SK-N-MC (cell line): ENCODE measurements around the gene ENHO.

Experiments
- DNase-seq: peaks from one replicate; pipeline ENCODE4 v3.0.0-alpha.2; 2011; ENCODE audit warnings: low read depth, low spot score
- H3K27ac ChIP-seq: fragments of 200-600 bp; sonication (generic); 2 replicates; pipeline ENCODE4 v1.5.1; 2016; ENCODE audit warnings: mixed run types
- H3K36me3 ChIP-seq: fragments of 200-600 bp; sonication (generic); 2 replicates; pipeline ENCODE4 v1.6.1; 2017; ENCODE audit warnings: antibody characterized with exemption, low read length, mixed read lengths; ENCODE audit not compliant: insufficient read depth
- H3K4me3 ChIP-seq: fragments of 200-600 bp; sonication (generic); 2 replicates; pipeline ENCODE4 v1.5.1; 2016
- H3K9ac ChIP-seq: fragments of 200-600 bp; sonication (generic); 2 replicates; pipeline ENCODE4 v1.8.0; 2017; ENCODE audit warnings: mixed run types, mixed read lengths; ENCODE audit not compliant: insufficient read length
- H3K9me3 ChIP-seq: fragments of 200-600 bp; sonication (generic); 2 replicates; pipeline ENCODE4 v1.6.1; 2017; ENCODE audit warnings: low read depth, mild to moderate bottlenecking, antibody characterized with exemption, low read length, moderate library complexity, mixed read lengths
- EZH2 ChIP-seq: fragments of 200-600 bp; sonication (generic); IDR thresholded peaks from one replicate; pipeline ENCODE4 v1.6.1; 2017; ENCODE audit warnings: antibody characterized with exemption
- FOXP2 ChIP-seq: optimal IDR thresholded peaks from 2 replicates; pipeline ENCODE3; 2011; ENCODE audit warnings: mild to moderate bottlenecking, moderate library complexity; ENCODE audit not compliant: insufficient read depth; ENCODE audit errors: extremely low read length, control extremely low read depth
- POLR2AphosphoS5 ChIP-seq: IDR thresholded peaks from 2 replicates; pipeline ENCODE4 v1.6.1; 2012; ENCODE audit warnings: mild to moderate bottlenecking, low read depth, low read length, borderline replicate concordance

ENHO gene

DNA sequence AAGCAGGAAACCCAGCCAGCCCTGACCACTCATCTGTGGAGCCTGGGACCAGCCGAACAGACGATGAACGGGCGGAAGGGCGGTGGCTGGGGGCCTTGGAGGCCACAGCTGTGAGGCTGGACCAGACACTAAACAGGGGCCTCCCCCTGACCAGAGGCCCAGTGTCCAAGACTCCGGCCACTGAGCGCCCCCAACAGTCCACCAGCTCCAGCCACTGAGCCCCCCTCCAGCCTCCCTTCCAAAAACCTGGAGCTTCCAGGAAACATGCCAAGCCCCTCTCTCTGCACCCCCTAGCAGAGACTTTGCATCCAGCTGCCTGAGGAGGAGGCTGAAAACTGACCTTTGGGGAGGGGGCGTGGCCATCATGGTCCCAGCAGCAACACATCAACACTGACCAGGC lies 43.5 kb upstream of the ENHO start:
- Histone ChIP-seq H3K27ac (no peak overlapping the region), H3K4me3 (no peak overlapping the region), H3K9ac (no peak overlapping the region), H3K36me3 (no peaks in the 10 kb centered on the region), H3K9me3 (no peaks in the 10 kb centered on the region)
- no peak for DNase-seq
- TF ChIP-seq FOXP2: no peak
- TF ChIP-seq EZH2: no peak
- TF ChIP-seq POLR2AphosphoS5: no peak

DNA sequence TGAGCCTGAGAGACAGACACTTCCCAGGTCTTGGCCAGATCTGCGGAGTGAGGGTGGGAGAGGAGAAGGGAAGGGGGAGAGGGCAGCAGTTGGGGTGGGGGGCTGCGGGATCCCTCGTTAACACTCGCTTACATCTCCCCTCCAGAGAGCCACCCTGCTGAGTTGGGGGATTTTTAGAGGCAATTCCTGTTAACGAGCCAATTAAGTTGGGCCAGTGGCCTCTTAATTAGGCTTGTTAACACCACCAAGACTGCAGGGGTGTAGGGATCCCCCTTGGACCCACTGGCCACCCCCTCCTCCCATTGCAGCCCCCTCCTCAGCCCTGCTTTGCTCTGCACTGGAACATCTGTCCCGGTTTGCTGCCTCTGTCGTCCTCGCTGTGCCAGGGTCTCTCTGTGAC lies 43.1 kb upstream of the ENHO start:
- Histone ChIP-seq H3K9me3 (no peaks in the 10 kb centered on the region), H3K4me3 (no peak overlapping the region), H3K27ac (no peak overlapping the region), H3K9ac (no peak overlapping the region), H3K36me3 (no peaks in the 10 kb centered on the region)
- no peak for TF ChIP-seq EZH2
- TF ChIP-seq POLR2AphosphoS5: no peak
- no peak for TF ChIP-seq FOXP2
- no peak for DNase-seq

DNA sequence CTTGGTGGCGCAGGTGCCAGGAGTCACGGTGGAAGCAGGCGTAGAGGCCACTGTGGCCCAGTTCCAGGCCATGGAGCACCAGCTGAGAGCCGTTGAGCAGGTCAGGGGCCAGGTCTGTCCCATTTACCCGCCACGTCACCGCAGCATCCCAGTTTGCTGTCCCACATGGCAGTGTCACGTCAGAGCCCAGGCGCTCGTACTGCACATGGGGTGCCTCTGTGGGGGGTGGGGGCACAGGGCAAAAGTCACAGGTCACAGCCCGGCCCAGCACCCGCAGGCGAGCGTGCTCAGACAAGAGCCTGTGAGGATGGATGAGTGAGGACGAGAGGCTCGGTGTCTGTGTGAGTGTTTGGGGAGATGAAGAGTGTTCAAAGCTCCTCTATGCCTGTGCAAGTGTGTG lies 41.8 kb upstream of the ENHO start:
- Histone ChIP-seq H3K4me3 (no peak overlapping the region), H3K36me3 (no peaks in the 10 kb centered on the region), H3K9me3 (no peaks in the 10 kb centered on the region), H3K27ac (no peak overlapping the region), H3K9ac (no peak overlapping the region)
- TF ChIP-seq POLR2AphosphoS5: no peak
- TF ChIP-seq FOXP2: no peak
- TF ChIP-seq EZH2: no peak
- DNase-seq: no peak

DNA sequence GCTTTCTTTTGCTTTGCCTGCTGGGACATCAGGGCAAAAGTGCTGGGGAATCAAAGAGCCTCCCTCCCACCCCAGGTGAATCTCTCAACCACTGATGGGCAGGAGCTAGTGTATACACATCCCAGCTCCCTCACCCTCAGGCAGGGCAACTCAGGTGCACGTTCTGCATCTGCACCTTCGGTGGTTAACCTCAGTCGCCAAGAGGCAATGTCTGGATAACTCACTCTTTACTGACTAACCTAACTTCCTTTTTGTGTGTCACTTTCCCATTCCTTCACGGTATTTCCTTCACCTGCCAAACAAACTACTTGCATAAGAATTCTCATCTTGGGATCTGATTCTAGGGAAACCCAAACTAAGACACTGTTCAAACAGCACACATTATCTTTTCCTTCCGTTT lies 40.5 kb upstream of the ENHO start:
- no peaks in the 10 kb centered on the region for H3K36me3 ChIP-seq
- no peaks in the 10 kb centered on the region for H3K9me3 ChIP-seq
- H3K27ac ChIP-seq: no peak overlapping the region
- no peak for DNase-seq
- TF ChIP-seq EZH2: no peak
- TF ChIP-seq FOXP2: no peak
- TF ChIP-seq POLR2AphosphoS5: no peak
- H3K4me3 ChIP-seq: no peak overlapping the region
- no peak overlapping the region for H3K9ac ChIP-seq

DNA sequence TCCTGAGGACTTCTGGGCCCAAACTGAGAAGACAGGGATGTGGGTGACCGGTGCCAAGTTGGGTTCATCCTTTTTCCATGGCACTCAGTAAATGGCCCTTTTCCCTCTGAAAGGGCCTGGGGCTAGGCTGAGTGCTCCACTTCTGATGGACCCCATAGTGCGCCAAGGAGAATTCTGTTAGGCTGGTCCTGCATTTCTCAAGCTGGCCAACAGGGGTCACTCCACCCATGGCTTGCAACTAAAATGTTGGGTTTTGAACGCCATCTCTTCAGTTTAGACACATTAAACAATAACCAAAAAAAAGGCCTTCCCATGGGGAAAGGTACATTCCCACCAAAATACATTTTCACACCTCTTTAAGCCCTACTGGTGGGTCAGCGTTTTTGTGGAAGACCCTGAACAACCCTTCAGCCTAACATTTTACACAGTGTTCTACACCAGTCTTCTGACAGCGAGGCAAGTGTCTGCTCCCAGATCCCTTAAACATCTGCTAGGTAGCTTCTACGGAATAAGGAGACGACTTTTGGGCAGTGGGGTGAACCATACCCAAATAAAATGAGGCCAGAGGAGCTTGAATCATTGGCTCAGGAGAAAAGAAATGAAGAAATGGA lies 39.5 kb upstream of the ENHO start:
- Histone ChIP-seq H3K9ac (no peak overlapping the region), H3K9me3 (no peaks in the 10 kb centered on the region), H3K36me3 (no peaks in the 10 kb centered on the region), H3K27ac (no peak overlapping the region), H3K4me3 (no peak overlapping the region)
- no peak for DNase-seq
- TF ChIP-seq EZH2 (no peak), FOXP2 (no peak), POLR2AphosphoS5 (no peak)

DNA sequence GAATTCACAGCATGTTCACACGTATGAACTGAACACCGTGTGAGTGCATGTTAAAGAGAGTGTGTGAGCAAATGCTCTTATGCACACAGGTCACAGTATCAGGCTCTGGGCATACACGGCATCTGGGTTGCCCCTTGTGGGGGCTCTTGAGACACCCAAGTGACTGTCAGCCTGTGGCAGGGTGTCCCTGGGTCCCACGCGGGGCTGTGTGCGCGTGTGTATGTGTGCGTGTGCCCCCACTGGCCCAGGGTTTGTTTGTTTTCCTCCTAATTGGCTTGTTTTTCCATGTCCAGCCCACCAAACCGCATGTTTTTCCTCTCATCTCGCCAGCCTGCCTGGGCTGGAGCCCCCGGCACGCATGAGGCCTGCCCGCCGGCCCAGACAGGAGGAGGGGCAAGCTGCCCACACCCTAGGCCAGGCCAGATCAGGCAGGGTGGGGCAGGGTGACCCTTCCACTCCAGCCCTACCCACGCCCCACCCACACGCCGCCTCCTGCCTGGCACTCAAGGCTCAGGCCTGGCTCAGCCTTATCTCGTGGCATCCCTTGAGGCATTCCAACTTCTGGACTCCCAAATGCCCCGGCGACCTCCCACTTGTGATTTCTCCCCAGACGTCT lies 37.9 kb upstream of the ENHO start:
- no peak for DNase-seq
- no peak overlapping the region for H3K27ac ChIP-seq
- H3K9ac ChIP-seq: no peak overlapping the region
- H3K9me3 ChIP-seq: no peaks in the 10 kb centered on the region
- H3K4me3 ChIP-seq: no peak overlapping the region
- TF ChIP-seq POLR2AphosphoS5: no peak
- no peak for TF ChIP-seq EZH2
- TF ChIP-seq FOXP2: no peak
- H3K36me3 ChIP-seq: no peaks in the 10 kb centered on the region

DNA sequence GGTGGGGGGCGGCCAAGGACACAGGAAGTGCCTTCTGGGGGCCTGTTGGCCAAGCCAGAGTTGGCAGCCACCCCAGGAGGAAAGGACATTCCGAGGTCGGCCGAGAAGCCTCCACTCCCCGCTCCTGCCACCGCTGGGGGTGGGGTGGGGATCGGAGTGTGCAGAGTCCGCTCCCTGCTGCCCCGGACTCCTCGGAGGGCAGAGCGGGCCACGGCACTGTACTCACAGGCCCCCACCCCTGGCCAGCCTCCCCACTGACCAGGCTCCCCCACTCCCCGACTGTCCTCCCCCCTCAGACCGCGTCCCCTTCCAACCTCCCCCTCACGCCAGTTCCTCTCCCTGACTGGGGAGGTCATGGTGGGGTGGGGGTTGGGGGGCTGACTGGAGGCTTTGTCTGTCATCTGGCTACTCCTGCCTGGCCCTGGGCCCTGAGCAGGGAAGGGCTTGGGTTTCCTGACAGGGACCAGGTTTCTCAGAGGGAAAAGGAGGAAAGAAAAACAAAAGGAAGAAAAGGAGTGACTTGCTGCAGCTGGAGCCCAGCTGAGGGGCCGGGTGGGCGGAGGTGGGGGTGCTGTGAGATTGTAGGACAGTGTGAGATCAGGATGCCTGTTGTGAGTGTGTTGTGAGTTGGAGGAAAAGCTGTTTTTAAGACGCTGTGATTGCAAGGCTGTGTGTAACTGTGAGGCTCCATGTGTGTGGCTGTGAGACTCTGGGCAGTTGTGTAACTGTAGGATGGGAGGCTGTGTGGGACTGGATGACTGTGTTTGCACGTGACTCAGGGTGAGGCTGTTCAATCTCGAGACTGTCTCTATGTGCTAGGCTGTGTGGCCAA lies 37.0 kb upstream of the ENHO start:
- Histone ChIP-seq H3K36me3 (no peaks in the 10 kb centered on the region), H3K4me3 (no peak overlapping the region), H3K9ac (no peak overlapping the region), H3K27ac (no peak overlapping the region), H3K9me3 (no peaks in the 10 kb centered on the region)
- no peak for DNase-seq
- TF ChIP-seq POLR2AphosphoS5 (no peak), EZH2 (no peak), FOXP2 (no peak)

DNA sequence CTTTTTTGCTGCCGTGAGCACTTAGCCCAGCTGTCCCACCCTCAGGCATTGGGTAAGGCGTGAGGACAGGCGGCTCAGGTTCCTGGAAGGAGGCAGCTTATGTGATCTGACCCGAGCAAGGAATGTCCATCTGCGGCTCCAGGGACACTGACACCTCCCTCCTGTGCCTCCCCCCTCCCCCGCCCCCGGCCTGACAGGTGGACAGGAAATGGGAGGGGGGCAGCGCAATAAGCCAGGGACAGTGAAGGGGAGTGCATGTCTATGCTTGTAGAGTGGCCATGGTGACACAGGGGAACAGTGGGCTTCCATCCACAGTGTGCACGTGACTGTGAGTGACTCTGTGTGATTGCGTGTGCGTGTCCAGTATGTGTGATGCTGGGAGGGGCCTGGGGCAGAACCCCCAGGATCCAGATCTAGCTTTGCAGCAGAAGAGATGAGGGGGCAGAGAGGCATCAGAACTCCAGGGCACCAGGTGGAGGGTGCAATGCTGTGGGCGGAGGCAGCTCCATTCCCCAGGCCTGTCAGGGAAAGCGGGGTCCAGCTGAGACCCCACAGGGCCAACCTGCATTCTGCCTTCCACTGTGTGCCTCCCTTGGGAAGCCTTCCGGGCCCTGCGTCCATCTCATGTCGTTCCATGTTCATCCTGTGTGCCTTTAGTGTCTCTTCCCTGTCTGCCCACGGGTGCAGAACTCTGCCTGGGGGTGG lies 36.3 kb upstream of the ENHO start:
- no peak overlapping the region for H3K27ac ChIP-seq
- no peaks in the 10 kb centered on the region for H3K36me3 ChIP-seq
- H3K4me3 ChIP-seq: no peak overlapping the region
- H3K9ac ChIP-seq: no peak overlapping the region
- no peak for TF ChIP-seq POLR2AphosphoS5
- H3K9me3 ChIP-seq: no peaks in the 10 kb centered on the region
- no peak for DNase-seq
